DMS114 treated with DMSO at 0.1 percent for 48 hours (cell line): ENCODE data around the gene KRTAP3-2.

Source experiments
- DNase-seq: peaks from one replicate; lab custom pipeline; 2025; ENCODE audit not compliant: unreplicated experiment; lab: John Stamatoyannopoulos, UW

KRTAP3-2 gene

GRCh38 chr17:40974366-40974765 lies 25.3 kb downstream of the KRTAP3-2 start:
- DNase-seq = no peak

- no peak for DNase-seq
Measured at GRCh38 chr17:40967582-40967981, 32.1 kb downstream of the KRTAP3-2 start.

DNA sequence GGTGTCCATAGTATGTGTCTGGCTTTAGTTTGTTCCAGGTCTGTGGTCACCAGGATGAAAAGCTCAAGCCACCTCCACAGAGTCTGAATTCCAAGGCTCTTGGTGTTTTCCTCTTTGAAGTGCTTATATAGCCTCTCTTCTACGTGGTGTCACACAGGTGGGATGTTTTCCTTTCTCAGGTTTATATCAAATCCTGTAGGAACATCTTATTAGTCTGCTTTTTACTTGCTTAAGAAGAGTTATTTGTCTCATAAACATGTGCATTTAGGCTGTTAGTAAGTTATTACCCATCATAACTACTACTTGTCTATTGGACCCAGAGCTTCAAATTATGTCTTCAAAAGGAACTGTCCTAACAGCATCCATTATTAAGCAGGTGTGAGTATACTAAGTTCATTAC lies 32.9 kb downstream of the KRTAP3-2 start, which contains the start of gene KRT39:
Gene KRT39, minus strand, starts transcription at position 101 of the 400 bp plus-strand sequence. Its CDS starts 92 bp downstream, at position 9.
- no peak for DNase-seq

GRCh38 chr17:40963838-40964237 lies 35.9 kb downstream of the KRTAP3-2 start:
- DNase-seq = no peak

GRCh38 chr17:40962059-40962561 lies 37.6 kb downstream of the KRTAP3-2 start:
- DNase-seq = no peak

DNA sequence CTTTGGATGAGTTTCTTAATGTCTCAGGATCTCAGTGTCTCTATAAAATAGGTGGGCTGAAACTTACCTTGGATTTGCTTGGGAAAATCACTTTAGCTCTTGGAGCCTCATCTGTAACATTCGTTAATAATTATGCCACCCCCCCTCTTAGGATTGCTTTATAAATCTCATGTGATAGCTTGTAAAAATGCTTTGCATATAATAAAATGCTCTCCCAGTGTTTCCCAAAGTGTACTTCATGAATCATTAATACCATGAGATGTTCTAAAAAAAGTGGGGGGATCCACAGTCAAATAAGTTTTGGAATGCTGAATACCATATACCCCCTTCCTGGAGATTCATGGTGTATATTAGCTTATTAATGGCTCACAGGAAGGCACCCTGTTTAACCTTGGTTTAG lies 38.1 kb downstream of the KRTAP3-2 start:
- DNase-seq = no peak

DNA sequence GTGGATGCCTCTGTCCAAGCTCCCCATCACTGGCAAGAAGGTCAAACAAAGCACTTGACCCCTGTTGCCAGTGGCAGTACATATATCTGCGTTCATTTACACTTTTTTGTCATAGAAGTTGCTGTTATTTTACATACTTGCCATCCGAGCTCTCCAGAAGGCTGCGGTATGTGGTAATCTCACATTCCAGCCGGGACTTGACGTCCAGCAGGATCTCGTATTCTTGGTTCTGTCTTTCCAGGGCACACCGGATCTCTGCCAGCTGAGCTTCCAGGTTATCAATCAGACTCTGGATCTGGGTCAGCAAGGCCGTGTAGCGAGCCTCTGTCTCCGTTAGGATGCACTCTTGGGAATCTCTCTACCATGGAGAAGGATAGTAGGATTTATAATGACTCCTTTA lies 39.6 kb downstream of the KRTAP3-2 start:
- no peak for DNase-seq

DNA sequence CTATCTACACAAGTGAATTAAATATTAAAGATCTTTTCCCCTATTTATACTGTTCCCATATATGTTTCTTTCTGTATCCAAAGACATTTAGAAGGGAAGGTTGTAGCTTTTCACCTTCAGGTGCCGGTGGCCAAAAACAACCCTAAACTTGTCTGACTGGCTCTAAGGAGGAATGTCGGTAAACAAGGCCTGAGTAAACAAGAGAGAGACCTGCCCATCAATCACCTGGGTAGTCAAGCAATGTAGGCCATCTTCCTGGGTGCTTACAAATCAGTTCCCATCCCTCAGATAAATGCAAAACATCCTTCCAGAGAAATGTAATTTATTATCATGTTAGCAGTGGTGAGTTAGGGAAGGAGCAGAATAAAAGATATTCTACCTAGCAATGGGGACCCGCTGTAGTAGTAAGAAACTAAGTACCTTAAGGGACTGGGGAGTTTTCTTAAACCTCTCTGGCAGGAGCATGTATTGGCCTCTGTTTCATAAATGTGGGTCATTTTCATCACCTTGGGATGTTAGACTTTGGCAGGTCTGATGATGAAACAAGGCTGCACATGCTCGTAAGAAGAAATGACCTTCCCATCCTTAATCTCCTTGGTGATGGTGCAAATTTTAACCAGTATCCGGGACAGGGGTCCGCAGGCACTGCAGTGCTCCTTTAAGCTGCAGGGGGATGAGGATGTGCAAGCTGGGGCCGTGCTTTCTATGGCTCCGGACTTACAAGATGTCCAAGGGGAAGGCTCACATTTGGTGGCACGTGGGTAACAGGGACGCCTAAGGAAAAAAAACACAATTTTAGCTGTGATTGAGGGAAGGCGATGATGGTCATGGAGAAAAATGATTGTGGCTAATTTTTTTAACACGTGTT lies 41.4 kb downstream of the KRTAP3-2 start:
- DNase-seq = no peak

- no peak for DNase-seq
Measured at GRCh38 chr17:40956401-40957254, 43.1 kb downstream of the KRTAP3-2 start.

- DNase-seq = no peak
Measured at GRCh38 chr17:40953881-40954280, 45.8 kb downstream of the KRTAP3-2 start.

GRCh38 chr17:40952661-40953060 lies 47.0 kb downstream of the KRTAP3-2 start:
- no peak for DNase-seq

GRCh38 chr17:40952154-40952553 lies 47.6 kb downstream of the KRTAP3-2 start:
- no peak for DNase-seq

- no peak for DNase-seq
Measured at GRCh38 chr17:40951011-40951622, 48.6 kb downstream of the KRTAP3-2 start.

DNA sequence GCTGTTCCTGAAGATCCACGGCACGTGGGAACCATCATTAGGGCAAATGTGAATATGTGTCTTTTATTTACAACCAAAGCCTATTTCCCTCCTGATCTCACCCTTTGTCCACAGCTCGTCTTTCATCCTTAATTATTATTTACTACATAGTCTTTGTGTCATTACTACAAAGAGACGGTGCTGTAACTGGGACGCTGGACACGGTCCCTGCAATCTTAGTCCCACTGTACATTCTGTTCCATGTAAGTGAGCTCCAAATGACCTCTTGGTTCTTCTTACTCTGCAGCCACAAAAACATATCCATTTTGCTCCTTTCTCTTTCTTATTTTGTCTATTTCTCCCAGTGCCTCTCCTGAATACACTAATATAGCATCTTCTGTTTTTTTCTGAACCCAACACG lies 49.5 kb downstream of the KRTAP3-2 start:
- no peak for DNase-seq

DNA sequence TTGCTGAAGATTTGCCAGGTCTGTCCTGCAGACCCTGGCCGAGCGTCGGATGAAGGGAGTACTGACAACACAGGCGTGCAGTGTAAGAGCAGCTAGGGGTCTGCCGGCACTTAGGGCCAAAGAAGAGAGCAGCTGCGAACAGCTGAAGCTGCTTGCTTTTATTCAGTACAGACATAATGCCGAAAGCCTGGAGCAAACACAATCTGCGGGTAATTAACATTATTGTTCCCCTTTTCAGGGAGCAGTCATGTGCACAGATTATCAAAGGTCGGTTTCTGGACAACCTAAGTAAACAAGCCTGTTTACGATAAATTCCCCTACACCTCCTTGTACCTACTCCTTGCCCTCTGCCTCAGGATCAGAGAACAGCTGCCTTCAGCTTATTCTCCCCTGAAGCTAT lies 50.3 kb downstream of the KRTAP3-2 start:
- DNase-seq = no peak
